BLaER1 treated with 17β-estradiol and CSF1 and Interleukin-3, amounts not matched to agents 10 nM and 100 nM (cell line): ENCODE measurements around the gene MUC6.

Source experiments
- H3K27ac ChIP-seq, 11 experiments: shearing (Covaris generic); formaldehyde crosslinking; 2 replicates each; pipeline ENCODE4 v1.8.1; 2022
- H3K27me3 ChIP-seq, 11 experiments: shearing (Covaris generic); formaldehyde crosslinking; 2 replicates each; pipeline ENCODE4 v1.8.1; 2022
- H3K36me3 ChIP-seq, 11 experiments: shearing (Covaris generic); formaldehyde crosslinking; 2 replicates each; pipeline ENCODE4 v1.8.1; 2022
- H3K4me1 ChIP-seq, 10 experiments: shearing (Covaris generic); formaldehyde crosslinking; 2 replicates each; pipeline ENCODE4 v1.8.1; 2022
- H3K4me2 ChIP-seq, 11 experiments: shearing (Covaris generic); formaldehyde crosslinking; 2 replicates each; pipeline ENCODE4 v1.8.1; 2022
- H3K4me3 ChIP-seq, 10 experiments: shearing (Covaris generic); formaldehyde crosslinking; 2 replicates each; pipeline ENCODE4 v1.8.1; 2022
- H3K9ac ChIP-seq, 11 experiments: shearing (Covaris generic); formaldehyde crosslinking; 2 replicates each; pipeline ENCODE4 v1.8.1; 2022
- H3K9me3 ChIP-seq, 11 experiments: shearing (Covaris generic); formaldehyde crosslinking; replicated peaks in 1 of 11; 2 replicates each; pipeline ENCODE4 v1.8.1; 2022
- H4K20me1 ChIP-seq, 11 experiments: shearing (Covaris generic); formaldehyde crosslinking; 2 replicates each; pipeline ENCODE4 v1.8.1; 2022
- Cebpa-rat ChIP-seq, 11 experiments: shearing (Covaris generic); IDR thresholded peaks; 2 replicates each; pipeline ENCODE4 v1.8.1; 2022

The MUC6 gene

GRCh38 chr11:1081601-1082311 lies 45.2 kb upstream of the MUC6 start:
- Histone ChIP-seq H3K36me3 (no peaks in the 10 kb centered on the region), H3K9me3 (no peaks in the 10 kb centered on the region), H3K4me3 (no peak overlapping the region), H3K4me1 (no peaks in the 10 kb centered on the region), H3K4me2 (no peak overlapping the region), H4K20me1 (peaks cover 0 to 6% (median 0%) of the 10 kb centered on the region in 11 experiments; a peak in 2 of 22 replicates), H3K9ac (no peak overlapping the region), H3K27me3 (no peaks in the 10 kb centered on the region), H3K27ac (no peak overlapping the region)
- no peak for TF ChIP-seq Cebpa-rat (IDR thresholded peaks at IDR 0.05)

GRCh38 chr11:1078191-1078601 lies 41.7 kb upstream of the MUC6 start:
- Histone ChIP-seq H3K9me3 (no peaks in the 10 kb centered on the region), H3K27ac (no peak overlapping the region), H3K9ac (no peak overlapping the region), H3K36me3 (no peaks in the 10 kb centered on the region), H3K4me2 (no peak overlapping the region), H3K27me3 (no peaks in the 10 kb centered on the region), H3K4me1 (peaks cover 6 to 16% (median 13%) of the 10 kb centered on the region in 10 experiments), H4K20me1 (no peaks in the 10 kb centered on the region; a peak in 2 of 22 replicates), H3K4me3 (no peak overlapping the region)
- no peak for TF ChIP-seq Cebpa-rat (IDR thresholded peaks at IDR 0.05)

- Histone ChIP-seq H3K4me1 (peaks cover 12 to 22% (median 19%) of the 10 kb centered on the region in 10 experiments), H4K20me1 (no peaks in the 10 kb centered on the region; a peak in 2 of 22 replicates), H3K27ac (no peak overlapping the region), H3K36me3 (no peaks in the 10 kb centered on the region), H3K27me3 (no peaks in the 10 kb centered on the region), H3K4me3 (no peak overlapping the region), H3K9me3 (no peaks in the 10 kb centered on the region), H3K4me2 (no peak overlapping the region), H3K9ac (no peak overlapping the region)
- no peak for TF ChIP-seq Cebpa-rat (IDR thresholded peaks at IDR 0.05)
These were observed 41.0 kb upstream of the MUC6 start for GRCh38 chr11:1077417-1078119.

- H3K4me3 ChIP-seq = no peak overlapping the region
- peaks cover 12 to 27% (median 24%) of the 10 kb centered on the region in 10 experiments for H3K4me1 ChIP-seq
- H3K9ac ChIP-seq = no peak overlapping the region
- H3K4me2 ChIP-seq = no peak overlapping the region
- H3K27me3 ChIP-seq = no peaks in the 10 kb centered on the region
- H3K27ac ChIP-seq = no peak overlapping the region
- no peaks in the 10 kb centered on the region for H3K9me3 ChIP-seq
- H4K20me1 ChIP-seq = no peaks in the 10 kb centered on the region; a peak in 2 of 22 replicates
- no peaks in the 10 kb centered on the region for H3K36me3 ChIP-seq
- no peak for TF ChIP-seq Cebpa-rat (IDR thresholded peaks at IDR 0.05)
These were observed 40.5 kb upstream of the MUC6 start for GRCh38 chr11:1077033-1077416.

GRCh38 chr11:1076061-1076665 lies 39.6 kb upstream of the MUC6 start:
- no peaks in the 10 kb centered on the region for H3K9me3 ChIP-seq
- no peak for TF ChIP-seq Cebpa-rat (IDR thresholded peaks at IDR 0.05)
- peaks cover 12 to 33% (median 28%) of the 10 kb centered on the region in 10 experiments for H3K4me1 ChIP-seq
- no peak overlapping the region for H3K27ac ChIP-seq
- H3K4me2 ChIP-seq = no peak overlapping the region
- H3K9ac ChIP-seq = no peak overlapping the region
- H3K36me3 ChIP-seq = no peaks in the 10 kb centered on the region
- H3K27me3 ChIP-seq = no peaks in the 10 kb centered on the region
- H4K20me1 ChIP-seq = no peaks in the 10 kb centered on the region; a peak in 1 of 22 replicates
- H3K4me3 ChIP-seq = no peak overlapping the region

GRCh38 chr11:1075341-1075911 lies 38.9 kb upstream of the MUC6 start:
- Histone ChIP-seq H3K36me3 (no peaks in the 10 kb centered on the region), H3K4me3 (no peak overlapping the region), H3K9ac (no peak overlapping the region), H3K27me3 (no peaks in the 10 kb centered on the region), H3K4me2 (no peak overlapping the region), H3K4me1 (peaks cover 12 to 33% (median 28%) of the 10 kb centered on the region in 10 experiments), H4K20me1 (no peaks in the 10 kb centered on the region; a peak in 1 of 22 replicates), H3K27ac (no peak overlapping the region), H3K9me3 (no peaks in the 10 kb centered on the region)
- TF ChIP-seq Cebpa-rat (IDR thresholded peaks at IDR 0.05) = no peak

GRCh38 chr11:1074244-1075221 lies 38.0 kb upstream of the MUC6 start, which contains the start of gene MUC2:
MUC2 (plus strand) TSS chr11:1074874.
- no peaks in the 10 kb centered on the region for H3K36me3 ChIP-seq
- H3K4me2 ChIP-seq = peak within 1 kb of the TSS; percentile 39 to 89 (median 58); a peak in 20 of 22 replicates
- peaks cover 12 to 33% (median 28%) of the 10 kb centered on the region in 10 experiments for H3K4me1 ChIP-seq
- no peak for TF ChIP-seq Cebpa-rat (IDR thresholded peaks at IDR 0.05)
- no peaks in the 10 kb centered on the region; a peak in 1 of 22 replicates for H4K20me1 ChIP-seq
- no peaks in the 10 kb centered on the region for H3K27me3 ChIP-seq
- peak within 1 kb of the TSS in 8 of 11 experiments; percentile 21 to 76 (median 67); a peak in 12 of 22 replicates for H3K27ac ChIP-seq
- H3K4me3 ChIP-seq = no peak within 1 kb of the TSS
- H3K9me3 ChIP-seq = no peaks in the 10 kb centered on the region
- peak within 1 kb of the TSS in 3 of 11 experiments; percentile 52 to 75 (median 62); a peak in 2 of 22 replicates for H3K9ac ChIP-seq

GRCh38 chr11:1073851-1074243 lies 37.3 kb upstream of the MUC6 start:
- Histone ChIP-seq H3K9ac (peak overlapping the region in 4 of 11 experiments; percentile 48 to 75 (median 57); a peak in 5 of 22 replicates), H3K9me3 (no peaks in the 10 kb centered on the region), H3K27ac (peak overlapping the region in 9 of 11 experiments; percentile 21 to 76 (median 66); a peak in 14 of 22 replicates), H3K36me3 (no peaks in the 10 kb centered on the region), H3K27me3 (no peaks in the 10 kb centered on the region), H3K4me3 (no peak overlapping the region), H3K4me2 (peak overlapping the region; percentile 39 to 89 (median 58); a peak in 20 of 22 replicates), H4K20me1 (no peaks in the 10 kb centered on the region; a peak in 1 of 22 replicates), H3K4me1 (peaks cover 12 to 33% (median 28%) of the 10 kb centered on the region in 10 experiments)
- TF ChIP-seq Cebpa-rat (IDR thresholded peaks at IDR 0.05) = no peak
